Measurements from ENCODE around the gene ABAT. TPM values are rescaled to one million over a fixed set of nuclear protein-coding genes. Genes with fewer than 3 reads are reported as not detected.
A peak's percentile ranks its signal among the peaks of the same experiment; 100 is the strongest.

Gene ABAT
- total RNA-seq, 1 experiment from 2014 or later: 7.3 TPM

- no peaks in the 10 kb centered on the region for H3K27me3 ChIP-seq (ENCODE audit: insufficient read depth, low read length)
- H2BK12ac ChIP-seq (ENCODE audit: insufficient read length, low read depth, low read length): no peak overlapping the region
- no peak overlapping the region for H3K27ac ChIP-seq (ENCODE audit: insufficient read length, low read depth, low read length)
- H3K4me2 ChIP-seq (ENCODE audit: insufficient read depth, insufficient read length, low read length): peak overlapping the region; percentile 98
- H4K5ac ChIP-seq (ENCODE audit: insufficient read length, low read depth, low read length): no peak overlapping the region
- no peak overlapping the region for H3K14ac ChIP-seq (ENCODE audit: insufficient read depth, low read length)
- peaks cover 4% of the 10 kb centered on the region for H3K23me2 ChIP-seq (ENCODE audit: insufficient read length, low read depth, low read length, poor library complexity, severe bottlenecking)
- H2BK20ac ChIP-seq (ENCODE audit: low read depth, low read length, poor library complexity, severe bottlenecking): no peak overlapping the region
- no peak overlapping the region for H3K56ac ChIP-seq (ENCODE audit: insufficient read length, low read depth, low read length)
- WGBS (ENCODE audit: extremely low coverage, insufficient read length, low lambda C conversion rate): no CpG with 5 or more reads among the region's 6 CpGs
- H2BK120ac ChIP-seq (ENCODE audit: low read depth, low read length, poor library complexity, severe bottlenecking): no peak overlapping the region
- TF ChIP-seq CTCF (conservative IDR thresholded peaks at IDR 0.05): no peak
- H3K4me1 ChIP-seq (ENCODE audit: insufficient read depth, low read length): 0 out of 2 replicates have a peak, but pooled peaks cover 2% of the 10 kb centered on the region
- H3K9me3 Mint-ChIP-seq: no peaks in the 10 kb centered on the region
- DNase-seq: no peak
- no peak overlapping the region for H2BK5ac ChIP-seq (ENCODE audit: insufficient read length, low read length)
- no peak overlapping the region for H2AFZ ChIP-seq (ENCODE audit: low read length)
- peak overlapping the region in 1 of 3 experiments; percentile 77; a peak in 3 of 7 replicates for H3K27ac Mint-ChIP-seq
- no peaks in the 10 kb centered on the region for H3K79me1 ChIP-seq (ENCODE audit: insufficient read depth, low read depth, low read length, poor library complexity, severe bottlenecking)
- H3K4me1 Mint-ChIP-seq: peaks cover 16 to 19% of the 10 kb centered on the region in 2 experiments
- H2AK5ac ChIP-seq (ENCODE audit: insufficient read length, low read length): no peak overlapping the region
- no peak overlapping the region for H4K8ac ChIP-seq (replicated peaks; ENCODE audit: insufficient read length, low read depth, low read length)
- H4K20me1 ChIP-seq (ENCODE audit: control insufficient read depth, insufficient read depth, insufficient read length): no peaks in the 10 kb centered on the region
- peak overlapping the region; percentile 93 to 95 for H3K4me3 Mint-ChIP-seq
- no peak overlapping the region for H3K4ac ChIP-seq (ENCODE audit: low read depth, low read length)
- H3K9me3 ChIP-seq (ENCODE audit: control insufficient read depth, low read depth, low read length): no peaks in the 10 kb centered on the region
- H3K36me3 Mint-ChIP-seq (ENCODE audit: insufficient read depth in 1 of 3, low read depth in 3 of 3): peaks cover 13 to 38% (median 37%) of the 10 kb centered on the region in 3 experiments; a peak in 6 of 7 replicates
- no peak overlapping the region for H2BK15ac ChIP-seq (ENCODE audit: low read depth, low read length)
- H4K91ac ChIP-seq (ENCODE audit: insufficient read length, low read depth, low read length): no peak overlapping the region
- no peak overlapping the region for H3K23ac ChIP-seq (ENCODE audit: insufficient read length, low read depth, low read length)
- no peaks in the 10 kb centered on the region for H3K27me3 Mint-ChIP-seq (ENCODE audit: low read depth)
- peak overlapping the region; percentile 86 for H3K9ac ChIP-seq (ENCODE audit: extremely low read depth, insufficient read length, low read length)
- no peak overlapping the region for H3T11ph ChIP-seq (ENCODE audit: low read length)
- no peak overlapping the region for H3K18ac ChIP-seq (ENCODE audit: insufficient read length, low read depth, low read length)
- peaks cover 18% of the 10 kb centered on the region for H3K79me2 ChIP-seq (ENCODE audit: insufficient read depth, low read length)
Observed at GRCh38 chr16:8798174-8798527, 123.7 kb downstream of the ABAT start.
